Mucosa of stomach (tissue), 1 donor: ENCODE data around the gene SENP7.

ENCODE experiments used
- H3K27me3 ChIP-seq: one replicate; pipeline ENCODE4 v1.7.0; 2013; ENCODE audit warnings: mild to moderate bottlenecking, low read length; ENCODE audit not compliant: control insufficient read depth, insufficient read depth
- H3K36me3 ChIP-seq: one replicate; pipeline ENCODE4 v1.7.0; 2013; ENCODE audit warnings: low read length; ENCODE audit not compliant: control insufficient read depth, insufficient read depth
- H3K4me1 ChIP-seq: one replicate; pipeline ENCODE4 v1.7.0; 2013; ENCODE audit warnings: mild to moderate bottlenecking, low read length; ENCODE audit not compliant: control insufficient read depth, insufficient read depth
- H3K4me3 ChIP-seq: one replicate; pipeline ENCODE4 v1.7.0; 2013; ENCODE audit warnings: low read length
- H3K9ac ChIP-seq: one replicate; pipeline ENCODE4 v1.7.0; 2013; ENCODE audit warnings: mild to moderate bottlenecking, low read length, moderate library complexity
- H3K9me3 ChIP-seq: one replicate; pipeline ENCODE4 v1.7.0; 2013; ENCODE audit warnings: mild to moderate bottlenecking, low read length, moderate library complexity; ENCODE audit not compliant: control insufficient read depth
- donor health status: Pancreatic carcinoma.

The SENP7 gene

DNA sequence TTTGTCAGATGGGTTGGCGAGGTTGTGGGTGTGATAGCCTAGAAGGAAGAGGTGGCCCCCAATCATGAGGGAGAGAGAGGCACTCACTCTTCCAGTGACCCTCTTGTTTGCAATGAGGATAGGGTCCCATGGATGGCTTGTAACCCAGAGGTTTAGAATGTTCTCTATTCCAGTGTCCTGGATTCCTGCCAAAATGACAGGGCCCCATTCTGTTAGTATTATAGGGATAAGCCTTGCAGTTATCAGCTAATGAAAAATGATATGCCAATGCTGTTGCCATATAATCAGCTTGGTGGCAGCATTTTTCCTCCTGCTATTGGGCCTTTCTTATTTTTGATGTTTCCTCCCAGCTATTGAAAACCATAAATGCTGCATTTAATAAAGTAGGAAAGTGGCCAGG, 23.3 kb upstream of the SENP7 start:
- H3K36me3 ChIP-seq = no peaks in the 10 kb centered on the region
- no peak overlapping the region for H3K4me3 ChIP-seq
- no peak overlapping the region for H3K9ac ChIP-seq
- no peaks in the 10 kb centered on the region for H3K27me3 ChIP-seq
- H3K9me3 ChIP-seq = no peaks in the 10 kb centered on the region
- no peaks in the 10 kb centered on the region for H3K4me1 ChIP-seq

DNA sequence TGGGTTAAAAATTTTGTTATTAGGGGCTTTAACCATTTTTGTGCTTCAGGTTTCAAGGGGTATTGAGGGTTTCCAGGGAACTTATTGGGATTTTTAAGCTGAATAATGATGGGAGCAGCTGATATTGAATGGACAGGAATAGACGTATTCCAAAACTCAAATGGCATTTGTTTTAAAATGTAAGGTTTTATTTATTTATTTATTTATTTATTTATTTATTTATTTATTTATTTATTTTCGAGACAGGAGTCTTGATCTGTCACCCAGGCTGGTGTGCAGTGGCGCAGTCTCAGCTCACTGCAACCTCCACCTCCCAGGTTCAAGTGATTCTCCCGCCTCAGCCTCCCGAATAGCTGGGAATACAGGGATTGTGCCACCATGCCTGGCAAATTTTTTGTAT, 22.2 kb upstream of the SENP7 start:
- Histone ChIP-seq H3K36me3 (no peaks in the 10 kb centered on the region), H3K9me3 (no peaks in the 10 kb centered on the region), H3K4me3 (no peak overlapping the region), H3K9ac (no peak overlapping the region), H3K27me3 (no peaks in the 10 kb centered on the region), H3K4me1 (no peaks in the 10 kb centered on the region)

DNA sequence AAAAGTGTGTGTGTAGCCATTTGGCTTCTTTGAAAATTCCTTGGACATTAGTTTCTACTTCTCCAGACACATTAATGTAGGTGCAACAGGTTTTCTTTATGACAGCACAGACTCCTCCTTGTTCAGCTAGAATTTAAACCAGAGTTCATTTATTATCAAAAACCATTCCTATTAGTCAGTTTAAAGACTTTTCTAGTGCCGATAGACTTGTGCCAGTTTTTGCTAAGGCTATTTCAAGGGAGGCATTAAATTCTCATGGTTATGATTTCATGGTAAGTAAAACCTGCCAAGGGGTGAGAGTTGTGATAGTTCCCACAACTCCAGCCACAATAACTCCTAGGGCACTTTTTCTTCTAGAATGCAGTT, 20.6 kb upstream of the SENP7 start:
- Histone ChIP-seq H3K9me3 (no peaks in the 10 kb centered on the region), H3K4me3 (no peak overlapping the region), H3K36me3 (no peaks in the 10 kb centered on the region), H3K4me1 (no peaks in the 10 kb centered on the region), H3K27me3 (no peaks in the 10 kb centered on the region), H3K9ac (no peak overlapping the region)

DNA sequence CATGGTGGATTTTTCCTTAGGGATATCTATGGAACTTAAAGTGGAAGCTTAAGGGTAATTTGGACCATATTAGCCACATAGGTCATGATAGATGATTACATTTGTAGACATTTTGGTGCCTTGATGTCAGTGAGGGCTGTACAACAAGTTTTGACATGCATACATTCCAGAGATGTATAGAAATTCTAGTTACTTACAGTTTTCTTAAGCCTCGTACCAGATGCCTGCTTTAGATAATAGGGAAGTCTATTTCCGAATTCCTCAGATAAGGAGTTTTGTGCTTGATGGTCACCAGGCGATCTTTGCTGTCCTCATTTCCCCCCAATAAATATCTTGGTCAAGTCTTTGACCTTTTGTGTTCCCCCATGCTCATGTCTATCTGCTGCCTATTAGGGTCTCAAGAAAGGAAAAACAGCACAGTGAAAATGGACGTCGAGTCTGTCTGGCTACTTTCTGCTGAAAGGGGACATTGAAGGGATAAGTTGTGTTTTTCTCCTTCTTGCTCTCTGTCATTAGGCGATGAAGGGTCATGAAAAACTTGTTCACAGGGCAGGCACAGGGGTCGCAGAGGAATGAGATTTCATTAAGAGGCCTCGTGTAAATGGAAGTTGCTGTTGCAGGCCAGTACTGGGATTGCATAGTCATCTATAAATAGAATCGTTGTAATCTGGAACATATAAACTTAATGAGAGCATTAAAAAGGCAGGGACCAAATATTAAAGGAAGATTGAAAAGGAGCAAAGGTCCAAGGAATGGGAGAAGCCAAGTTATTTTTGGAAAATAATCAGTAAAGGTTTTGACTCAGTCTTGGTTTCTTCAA, 20.0 kb upstream of the SENP7 start:
- Histone ChIP-seq H3K4me1 (no peaks in the 10 kb centered on the region), H3K4me3 (no peak overlapping the region), H3K27me3 (no peaks in the 10 kb centered on the region), H3K9me3 (no peaks in the 10 kb centered on the region), H3K36me3 (no peaks in the 10 kb centered on the region), H3K9ac (no peak overlapping the region)

DNA sequence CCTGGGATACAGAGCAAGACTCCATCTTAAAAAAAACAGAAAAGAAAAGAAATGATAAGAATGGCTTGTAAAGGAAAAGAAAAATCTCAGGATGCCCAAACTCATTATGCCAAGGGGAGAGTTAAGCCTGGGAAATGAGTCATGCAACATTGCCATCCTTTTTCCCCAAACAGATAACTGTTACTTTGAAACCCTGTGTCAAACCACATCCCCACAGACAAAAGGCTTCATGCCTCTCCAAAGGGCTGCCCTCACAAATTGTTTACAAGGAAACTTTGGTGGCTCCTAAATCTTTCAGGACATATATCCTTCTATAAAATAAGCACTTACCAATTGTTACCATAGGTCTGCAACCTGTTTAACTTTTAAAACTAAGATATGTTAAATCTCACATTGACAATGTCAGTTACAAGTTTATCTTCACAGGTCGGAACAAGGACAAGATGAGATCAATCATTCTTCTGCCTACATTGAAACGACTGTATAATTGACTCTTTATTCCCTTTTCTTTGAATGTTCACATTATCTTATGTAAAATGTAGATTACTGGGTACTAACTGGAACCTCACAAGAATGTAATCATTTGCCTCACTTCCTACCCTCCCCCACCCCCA, 18.6 kb upstream of the SENP7 start:
- H3K9ac ChIP-seq = no peak overlapping the region
- no peak overlapping the region for H3K4me3 ChIP-seq
- no peaks in the 10 kb centered on the region for H3K36me3 ChIP-seq
- H3K27me3 ChIP-seq = no peaks in the 10 kb centered on the region
- no peaks in the 10 kb centered on the region for H3K9me3 ChIP-seq
- no peaks in the 10 kb centered on the region for H3K4me1 ChIP-seq

DNA sequence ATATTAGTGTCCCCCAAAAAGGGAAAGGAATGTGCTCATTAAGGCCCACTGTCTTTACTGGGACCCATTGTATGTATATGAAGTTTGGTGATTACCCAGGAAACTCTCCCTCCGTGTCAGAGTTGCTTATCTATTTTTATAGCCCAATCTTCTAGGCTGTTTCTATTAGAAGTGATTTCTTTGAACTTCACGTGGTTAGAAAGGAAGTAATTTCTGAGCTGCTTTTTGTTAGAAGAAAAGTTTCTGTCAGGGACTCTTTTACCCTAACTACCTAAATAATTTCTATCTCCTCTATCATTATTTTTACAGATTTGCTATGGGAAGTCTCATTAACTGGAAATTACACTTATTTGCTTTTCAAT, 17.7 kb upstream of the SENP7 start:
- no peaks in the 10 kb centered on the region for H3K4me1 ChIP-seq
- no peaks in the 10 kb centered on the region for H3K36me3 ChIP-seq
- no peak overlapping the region for H3K4me3 ChIP-seq
- no peaks in the 10 kb centered on the region for H3K27me3 ChIP-seq
- no peak overlapping the region for H3K9ac ChIP-seq
- H3K9me3 ChIP-seq = no peaks in the 10 kb centered on the region

DNA sequence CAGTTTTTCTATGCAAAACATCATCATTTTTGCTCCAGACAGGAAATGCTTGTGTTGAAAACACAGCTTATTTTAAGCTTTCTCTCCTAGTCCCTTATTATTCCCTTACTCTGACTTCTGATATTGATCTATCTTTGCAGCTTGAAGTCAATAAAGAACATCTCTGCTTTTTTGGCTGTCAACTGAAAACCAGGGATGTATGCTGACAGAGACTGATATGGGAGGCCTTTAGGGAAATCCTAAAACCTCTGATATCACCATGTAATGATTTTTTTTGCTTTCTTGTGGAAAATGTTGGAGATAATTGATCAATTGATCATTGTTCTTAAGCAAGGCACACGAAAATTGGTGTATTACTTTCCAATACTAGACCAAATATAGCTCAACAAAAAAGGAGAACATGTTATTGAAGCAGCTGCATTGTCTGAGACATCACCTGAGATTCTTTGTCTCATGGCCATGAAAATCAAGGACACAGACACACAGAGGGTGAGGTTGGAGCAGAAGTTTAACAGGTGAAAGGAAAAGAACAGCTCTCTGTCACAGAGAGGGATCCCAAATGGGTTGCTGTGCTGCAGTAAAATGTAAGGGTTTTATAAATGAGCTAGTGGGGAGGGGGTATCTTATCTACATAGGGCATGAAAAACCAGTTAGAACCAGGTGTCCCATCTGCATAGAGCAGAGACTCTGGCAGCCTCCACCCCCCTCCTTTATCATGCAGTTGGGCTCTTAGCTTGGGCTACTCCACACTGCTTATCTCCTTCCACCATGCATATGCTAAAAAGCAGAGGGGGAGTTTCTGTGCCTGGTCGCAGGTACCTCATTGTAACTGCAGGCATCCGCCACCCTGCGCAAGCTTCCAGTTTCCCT, 17.0 kb upstream of the SENP7 start:
- Histone ChIP-seq H3K27me3 (no peaks in the 10 kb centered on the region), H3K9me3 (no peaks in the 10 kb centered on the region), H3K4me3 (no peak overlapping the region), H3K4me1 (no peaks in the 10 kb centered on the region), H3K9ac (no peak overlapping the region), H3K36me3 (no peaks in the 10 kb centered on the region)

DNA sequence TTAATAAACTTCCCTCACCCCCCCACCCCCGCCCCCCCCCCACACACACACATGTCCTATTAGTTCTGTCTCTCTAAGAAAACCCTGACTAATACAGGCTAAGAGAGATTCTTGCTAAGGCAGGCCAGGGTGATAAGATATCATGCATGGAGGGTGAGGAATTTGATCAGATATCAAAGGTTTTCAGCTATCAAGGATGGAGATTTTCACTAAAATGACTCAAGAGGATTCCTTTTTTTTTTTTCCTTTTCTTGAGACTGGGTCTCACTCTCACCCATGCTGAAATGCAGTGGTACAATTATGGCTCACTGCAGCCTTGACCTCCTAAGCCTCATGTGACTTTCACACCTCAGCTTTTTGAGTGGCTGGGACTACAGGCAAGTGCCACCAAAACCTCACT, 14.9 kb upstream of the SENP7 start:
- H3K9ac ChIP-seq = no peak overlapping the region
- H3K9me3 ChIP-seq = no peaks in the 10 kb centered on the region
- H3K4me1 ChIP-seq = no peaks in the 10 kb centered on the region
- no peaks in the 10 kb centered on the region for H3K36me3 ChIP-seq
- no peak overlapping the region for H3K4me3 ChIP-seq
- no peaks in the 10 kb centered on the region for H3K27me3 ChIP-seq

DNA sequence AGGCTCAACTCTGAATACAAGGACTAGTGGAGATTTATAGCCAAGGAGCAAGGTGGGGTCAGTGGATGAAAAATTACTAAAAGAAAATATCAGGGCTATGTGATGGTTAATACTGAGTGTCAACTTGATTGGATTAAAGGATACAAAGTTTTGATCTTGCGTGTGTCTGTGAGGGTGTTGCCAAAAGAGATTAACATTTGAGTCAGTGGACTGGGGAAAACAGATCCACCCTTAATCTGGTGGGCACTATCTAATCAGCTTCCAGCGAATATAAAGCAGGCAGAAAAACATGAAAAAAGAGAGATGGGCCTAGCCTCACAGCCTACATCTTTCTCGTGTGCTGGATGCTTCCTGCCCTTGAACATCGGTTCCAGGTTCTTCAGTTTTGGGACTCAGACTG, 14.4 kb upstream of the SENP7 start:
- H3K9ac ChIP-seq = no peak overlapping the region
- no peaks in the 10 kb centered on the region for H3K36me3 ChIP-seq
- no peaks in the 10 kb centered on the region for H3K9me3 ChIP-seq
- no peaks in the 10 kb centered on the region for H3K4me1 ChIP-seq
- no peak overlapping the region for H3K4me3 ChIP-seq
- H3K27me3 ChIP-seq = no peaks in the 10 kb centered on the region

DNA sequence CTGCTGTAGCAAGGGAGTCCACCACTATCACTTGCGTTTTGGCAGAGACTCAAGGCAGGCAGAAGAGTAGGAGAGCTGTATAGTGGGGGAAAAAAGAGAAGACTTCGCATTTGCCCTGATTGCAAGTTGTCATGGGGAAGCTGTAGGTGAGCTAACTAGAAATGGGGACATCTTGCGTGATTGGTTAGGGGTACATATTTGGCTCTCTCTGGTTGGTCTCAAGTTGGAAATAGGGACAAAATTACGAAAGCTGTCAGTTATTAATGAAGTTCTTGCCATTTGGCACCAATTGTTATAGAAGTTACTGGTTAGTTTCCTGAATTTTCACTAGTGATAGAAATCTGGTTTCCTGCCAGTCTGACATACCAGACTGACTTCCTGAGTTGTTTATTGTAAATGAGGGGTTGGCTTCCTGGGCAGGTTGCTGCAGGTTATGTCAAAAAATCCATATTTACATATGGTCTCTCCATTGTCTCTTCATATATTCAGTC, 8.2 kb upstream of the SENP7 start:
- no peaks in the 10 kb centered on the region for H3K4me1 ChIP-seq
- H3K9ac ChIP-seq = no peak overlapping the region
- H3K4me3 ChIP-seq = no peak overlapping the region
- no peaks in the 10 kb centered on the region for H3K9me3 ChIP-seq
- H3K27me3 ChIP-seq = peaks cover 10% of the 10 kb centered on the region
- H3K36me3 ChIP-seq = no peaks in the 10 kb centered on the region

DNA sequence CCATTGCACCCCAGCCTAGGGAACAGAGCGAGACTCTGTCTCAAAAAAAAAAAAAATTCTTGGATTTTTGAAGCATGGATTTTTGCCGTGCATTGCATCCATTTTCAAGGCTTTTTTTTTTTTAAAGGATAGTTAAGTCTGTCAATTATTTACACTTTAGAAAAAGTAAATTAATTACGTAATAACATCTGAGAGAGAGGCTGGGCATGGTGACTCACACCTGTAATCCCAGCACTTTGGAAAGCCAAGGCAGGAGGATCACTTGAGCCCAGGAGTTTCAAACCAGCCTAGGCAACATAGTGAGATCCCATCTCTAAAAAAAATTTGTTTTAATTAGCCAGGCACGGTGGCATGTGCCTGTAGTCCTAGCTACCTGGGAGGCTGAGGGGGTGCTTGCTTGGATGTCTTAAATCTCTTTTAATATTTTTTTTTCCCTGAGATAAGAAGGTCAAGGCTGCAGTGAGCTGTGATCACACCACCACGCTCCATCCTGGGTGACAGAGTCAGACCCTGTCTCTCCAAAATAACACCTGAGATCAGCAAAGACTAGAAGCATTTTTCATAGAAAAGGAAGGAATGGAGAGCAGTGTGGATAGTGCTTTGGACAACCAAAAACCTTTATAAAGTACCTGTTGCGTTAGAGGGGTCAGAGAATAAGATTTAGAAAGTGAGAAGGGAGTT, 6.8 kb upstream of the SENP7 start:
- Histone ChIP-seq H3K27me3 (peaks cover 10% of the 10 kb centered on the region), H3K9ac (no peak overlapping the region), H3K4me1 (no peaks in the 10 kb centered on the region), H3K36me3 (no peaks in the 10 kb centered on the region), H3K9me3 (no peaks in the 10 kb centered on the region), H3K4me3 (no peak overlapping the region)
